ENCODE data around the gene LY6G6F. TPM values are rescaled to one million over a fixed set of nuclear protein-coding genes. Genes with fewer than 3 reads are reported as not detected.

LY6G6F gene
- total RNA-seq, 4 donors from 2014 or later: not detected

DNA sequence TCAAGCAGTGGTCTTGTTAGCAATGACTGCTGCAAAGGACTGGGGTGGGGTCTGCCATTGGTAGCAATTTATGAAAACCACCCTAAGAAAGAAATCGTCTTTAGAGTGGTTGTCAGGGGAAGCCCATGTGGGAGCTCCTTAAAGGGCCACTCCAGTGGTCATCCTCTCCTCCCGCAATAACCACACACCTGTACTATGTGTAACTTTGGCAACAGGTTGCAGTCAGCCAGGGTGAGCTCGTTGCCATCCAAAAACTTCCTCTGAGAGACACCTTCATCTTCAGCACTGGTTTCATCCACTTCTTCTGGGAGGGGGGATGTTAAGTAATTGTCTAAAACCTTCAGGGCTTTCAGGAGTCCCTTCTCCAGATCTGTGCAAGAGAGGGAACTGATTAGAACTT, 25.4 kb downstream of the LY6G6F start:
- intact Hi-C loops (cut with DNase I): loop anchor here (5.0 kb wide), 1 partner anchor 45 kb away; no protein-coding TSS in a partner anchor
- no peak overlapping the region for H3K4me3 ChIP-seq (replicated peaks in 1 of 3)
- H3K4me1 ChIP-seq: peaks cover 39 to 45% of the 10 kb centered on the region in 2 donors
- no peak overlapping the region for H3K27ac ChIP-seq
- no peaks in the 10 kb centered on the region for H3K27me3 ChIP-seq
- TF ChIP-seq, protein P1, sequence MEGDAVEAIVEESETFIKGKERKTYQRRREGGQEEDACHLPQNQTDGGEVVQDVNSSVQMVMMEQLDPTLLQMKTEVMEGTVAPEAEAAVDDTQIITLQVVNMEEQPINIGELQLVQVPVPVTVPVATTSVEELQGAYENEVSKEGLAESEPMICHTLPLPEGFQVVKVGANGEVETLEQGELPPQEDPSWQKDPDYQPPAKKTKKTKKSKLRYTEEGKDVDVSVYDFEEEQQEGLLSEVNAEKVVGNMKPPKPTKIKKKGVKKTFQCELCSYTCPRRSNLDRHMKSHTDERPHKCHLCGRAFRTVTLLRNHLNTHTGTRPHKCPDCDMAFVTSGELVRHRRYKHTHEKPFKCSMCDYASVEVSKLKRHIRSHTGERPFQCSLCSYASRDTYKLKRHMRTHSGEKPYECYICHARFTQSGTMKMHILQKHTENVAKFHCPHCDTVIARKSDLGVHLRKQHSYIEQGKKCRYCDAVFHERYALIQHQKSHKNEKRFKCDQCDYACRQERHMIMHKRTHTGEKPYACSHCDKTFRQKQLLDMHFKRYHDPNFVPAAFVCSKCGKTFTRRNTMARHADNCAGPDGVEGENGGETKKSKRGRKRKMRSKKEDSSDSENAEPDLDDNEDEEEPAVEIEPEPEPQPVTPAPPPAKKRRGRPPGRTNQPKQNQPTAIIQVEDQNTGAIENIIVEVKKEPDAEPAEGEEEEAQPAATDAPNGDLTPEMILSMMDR (IDR thresholded peaks at IDR 0.05): no peak
- no peak for TF ChIP-seq POLR2A (IDR thresholded peaks at IDR 0.05)
- H3K36me3 ChIP-seq: peaks cover 33 to 42% of the 10 kb centered on the region in 2 donors
- H3K9me3 ChIP-seq: no peaks in the 10 kb centered on the region
- 68 to 79% methylated on average over 3 of the region's 3 CpGs for WGBS, 2 donors
- DNase-seq: no peak

DNA sequence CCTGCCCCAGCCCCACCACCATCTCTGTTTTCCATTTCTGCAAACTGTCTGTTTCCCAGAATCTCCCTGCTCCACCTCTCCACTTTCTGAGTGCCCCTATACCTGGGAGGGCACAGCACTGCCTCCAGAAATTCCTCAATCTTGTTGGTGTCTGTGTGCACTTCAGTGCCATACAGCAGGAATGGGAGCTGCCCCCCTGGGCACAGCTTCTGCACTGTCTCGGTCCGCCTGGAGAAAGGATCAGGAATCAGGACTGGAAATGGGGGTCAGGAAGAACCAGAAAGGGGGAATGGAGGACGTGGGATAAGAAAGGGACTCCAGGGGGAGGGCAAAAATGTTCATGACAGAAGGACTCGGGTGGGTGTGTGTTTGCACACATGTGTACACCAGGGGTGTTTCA, 27.1 kb downstream of the LY6G6F start:
- no peak overlapping the region for H3K4me3 ChIP-seq (replicated peaks in 1 of 3)

DNA sequence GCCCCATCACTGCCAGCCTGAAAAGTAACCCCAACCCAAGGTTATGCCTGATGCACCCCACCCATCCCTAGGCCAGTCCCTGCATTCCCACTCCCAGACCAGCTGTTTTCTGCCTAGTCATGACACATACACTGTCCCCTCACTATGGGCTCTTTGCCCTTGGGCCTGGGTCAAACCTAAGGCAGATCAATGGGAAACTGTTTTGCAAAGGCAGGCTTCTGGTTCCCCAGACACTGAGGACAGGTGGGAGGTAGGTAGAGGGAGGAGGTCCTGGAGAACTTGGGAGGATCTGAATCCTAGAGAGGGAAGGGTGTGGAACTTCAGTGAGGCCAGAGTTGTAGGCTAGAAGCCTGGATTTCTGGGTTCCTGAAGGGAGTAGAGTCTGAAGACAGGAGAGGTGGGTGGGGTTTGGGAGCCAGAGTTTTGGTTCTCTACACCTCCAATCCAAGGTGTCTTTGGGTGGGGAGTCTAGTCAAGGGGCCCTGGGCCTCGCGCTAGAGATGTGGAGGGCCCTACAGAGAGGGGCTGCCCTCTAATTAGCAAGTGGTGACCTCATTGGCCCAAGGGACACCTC, 27.7 kb downstream of the LY6G6F start:
- H3K4me1 ChIP-seq: peaks cover 22 to 42% of the 10 kb centered on the region in 2 donors
- no peaks in the 10 kb centered on the region for H3K27me3 ChIP-seq
- peak overlapping the region; percentile 82 to 91 (median 90) for H3K27ac ChIP-seq
- peak overlapping the region in 1 of 3 donors; percentile 68 for H3K4me3 ChIP-seq (replicated peaks in 1 of 3)
- intact Hi-C loops (cut with DNase I): loop anchor here (5.0 kb wide), 1 partner anchor 47 kb away; no protein-coding TSS in a partner anchor
- peaks cover 33 to 38% of the 10 kb centered on the region in 2 donors for H3K36me3 ChIP-seq
- 28 to 30% methylated on average over 2 of the region's 2 CpGs for WGBS, 2 donors
- H3K9me3 ChIP-seq: no peaks in the 10 kb centered on the region
- TF ChIP-seq, protein P1 (IDR thresholded peaks at IDR 0.05): no peak
- no peak for TF ChIP-seq POLR2A (IDR thresholded peaks at IDR 0.05)
- DNase-seq: no peak

More for the DNA sequence above, 27.1 kb downstream of the LY6G6F start:
- Histone ChIP-seq H3K4me1 (peaks cover 23 to 42% of the 10 kb centered on the region in 2 donors), H3K9me3 (no peaks in the 10 kb centered on the region), H3K27ac (peak overlapping the region in 2 of 3 donors; percentile 82 to 90), H3K27me3 (no peaks in the 10 kb centered on the region), H3K36me3 (peaks cover 33 to 38% of the 10 kb centered on the region in 2 donors)
- DNase-seq: no peak
- TF ChIP-seq POLR2A (IDR thresholded peaks at IDR 0.05): no peak
- TF ChIP-seq, protein P1 (IDR thresholded peaks at IDR 0.05): no peak
- intact Hi-C loops (cut with DNase I): loop anchor here (5.0 kb wide), 1 partner anchor 46 kb away; no protein-coding TSS in a partner anchor
- 89 to 92% methylated on average over 4 of the region's 4 CpGs for WGBS, 2 donors

DNA sequence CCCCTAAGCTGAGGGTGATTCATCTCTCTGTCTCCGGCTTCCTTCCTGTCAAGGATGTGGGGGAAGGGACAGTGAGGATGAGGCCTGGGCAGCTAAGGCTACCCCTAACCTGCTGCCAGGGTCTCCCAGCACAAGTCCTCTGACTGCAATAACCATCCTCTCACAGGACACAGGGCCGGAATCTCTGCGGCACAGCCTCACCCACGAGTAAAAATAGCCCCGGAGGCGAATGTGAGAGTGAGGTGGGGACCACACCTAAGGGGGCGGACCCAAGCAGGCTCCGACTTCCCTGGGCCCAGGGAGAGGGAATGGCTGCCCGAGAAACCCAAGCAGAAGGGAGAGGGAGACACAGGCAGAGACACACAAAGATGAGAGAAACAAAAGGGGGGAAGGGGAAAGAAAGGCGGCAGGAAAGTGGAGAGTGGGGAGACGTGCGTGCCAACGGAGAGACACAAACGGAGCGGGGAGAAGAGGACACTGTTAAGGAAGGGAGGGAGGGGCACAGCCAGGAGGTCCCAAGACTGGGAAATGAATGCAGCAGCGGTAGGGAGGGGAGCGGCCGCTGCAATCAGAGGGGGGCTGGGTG, 28.2 kb downstream of the LY6G6F start:
- Histone ChIP-seq H3K36me3 (peaks cover 33 to 38% of the 10 kb centered on the region in 2 donors), H3K9me3 (no peaks in the 10 kb centered on the region), H3K4me1 (peaks cover 22 to 44% of the 10 kb centered on the region in 2 donors), H3K27me3 (no peaks in the 10 kb centered on the region), H3K4me3 (replicated peaks in 1 of 3) (peak overlapping the region in 2 of 3 donors; percentile 68 to 86), H3K27ac (peak overlapping the region; percentile 82 to 91 (median 90))
- DNase-seq: peak; percentile 50
- TF ChIP-seq, protein P1 (IDR thresholded peaks at IDR 0.05): no peak
- peak in 1 of 2 donors; percentile 41 for TF ChIP-seq POLR2A (IDR thresholded peaks at IDR 0.05)
- intact Hi-C loops (cut with DNase I): loop anchor here (5.0 kb wide), 2 partner anchors 33 to 48 kb away; partner anchors contain the start of gene ABHD16A
- WGBS, 2 donors: 2 to 3% methylated on average over 18 of the region's 18 CpGs

Data from thyroid gland (tissue), 4 donors.